ENCODE results near the gene BNC2.

Gene BNC2

DNA sequence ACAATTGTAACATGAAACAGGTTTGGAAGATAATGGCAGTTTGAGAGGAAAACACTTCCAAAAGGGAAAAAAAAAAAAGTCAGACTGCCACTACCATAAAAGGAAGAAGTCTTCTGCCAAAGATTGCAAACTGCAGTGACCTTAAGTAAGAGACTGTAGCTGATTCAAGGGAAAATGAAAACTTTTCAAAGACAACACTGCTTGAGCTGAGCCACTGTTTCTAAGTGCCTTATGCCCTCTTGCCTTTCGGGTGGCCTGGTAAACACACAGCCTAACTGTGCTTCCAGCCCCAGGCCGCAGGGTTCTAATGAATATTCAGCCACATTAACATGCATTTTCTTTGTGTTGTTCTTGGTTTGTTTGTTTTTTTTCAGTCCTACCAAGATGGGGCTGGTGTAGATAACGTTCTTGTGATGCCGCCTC is 354.6 kb downstream of the BNC2 start:
- Histone ChIP-seq H4K91ac (ENCODE audit: low read depth, low read length, poor library complexity) (no peak overlapping the region), H2AK5ac (ENCODE audit: low read depth, low read length) (no peak overlapping the region), H3K4ac (ENCODE audit: low read length) (no peak overlapping the region), H3K9me3 (replicated peaks in 1 of 2; ENCODE audit: control insufficient read depth in 2 of 2, insufficient read depth in 1 of 2, low read depth in 1 of 2, low read length in 2 of 2) (no peaks in the 10 kb centered on the region), H3K79me1 (ENCODE audit: low read depth, low read length) (no peaks in the 10 kb centered on the region), H2AFZ (ENCODE audit: low read length) (no peak overlapping the region), H3K18ac (ENCODE audit: low read length) (no peak overlapping the region), H3K4me2 (ENCODE audit: insufficient read depth, low read length, poor library complexity, severe bottlenecking) (no peak overlapping the region), H3K27me3 (ENCODE audit: control insufficient read depth in 3 of 3, insufficient read depth in 3 of 3, low read depth in 1 of 3, low read length in 3 of 3) (no peaks in the 10 kb centered on the region), H4K8ac (ENCODE audit: low read depth, low read length) (no peak overlapping the region), H2BK5ac (ENCODE audit: low read length) (no peak overlapping the region), H3K9ac (ENCODE audit: low read depth, low read length, poor library complexity) (no peak overlapping the region), H3K23ac (ENCODE audit: low read depth, low read length, poor library complexity) (no peak overlapping the region), H3K4me1 (ENCODE audit: control insufficient read depth in 2 of 2, insufficient read depth in 1 of 2, low read depth in 1 of 2, low read length in 2 of 2) (peaks cover 18 to 29% of the 10 kb centered on the region in 2 donors), H3K36me3 (replicated peaks in 1 of 2; ENCODE audit: control insufficient read depth in 2 of 2, insufficient read depth in 2 of 2, low read length in 2 of 2) (no peaks in the 10 kb centered on the region), H3K4me3 (ENCODE audit: low read length in 2 of 2) (no peak overlapping the region), H2BK15ac (ENCODE audit: low read length) (no peak overlapping the region), H2BK12ac (ENCODE audit: low read length) (no peak overlapping the region), H2BK120ac (ENCODE audit: low read depth, low read length) (no peak overlapping the region), H3K27ac (replicated peaks; ENCODE audit: low read length) (no peak overlapping the region), H3K14ac (ENCODE audit: low read length) (no peak overlapping the region)
- WGBS, 2 donors (ENCODE audit: extremely low coverage in 2 of 2, insufficient read length in 2 of 2, insufficient replicate concordance in 1 of 2), result no CpG with 5 or more reads among the region's 4 CpGs
- no peak for DNase-seq (ENCODE audit: low spot score)

DNA sequence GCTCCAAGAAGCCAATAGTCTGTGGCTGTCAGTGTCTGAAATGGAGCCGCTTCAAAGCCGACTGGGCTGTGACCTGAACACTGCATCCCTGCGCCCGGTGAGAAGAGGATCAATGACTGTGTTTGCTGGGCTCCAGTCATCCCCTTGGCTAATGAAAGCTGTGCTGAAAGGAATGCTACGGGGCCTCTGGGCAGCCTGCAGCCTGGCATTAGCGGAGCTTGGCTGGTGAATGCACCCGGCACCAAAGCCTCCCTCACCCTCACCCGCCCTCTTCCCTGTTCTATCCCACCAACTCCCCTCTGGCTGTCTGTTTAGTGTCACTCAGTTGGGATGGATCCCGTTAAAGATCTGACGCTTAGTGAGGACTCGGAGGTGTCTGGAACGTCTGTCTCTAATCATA is 355.3 kb downstream of the BNC2 start:
- no peak overlapping the region for H3K14ac ChIP-seq (ENCODE audit: low read length)

DNA sequence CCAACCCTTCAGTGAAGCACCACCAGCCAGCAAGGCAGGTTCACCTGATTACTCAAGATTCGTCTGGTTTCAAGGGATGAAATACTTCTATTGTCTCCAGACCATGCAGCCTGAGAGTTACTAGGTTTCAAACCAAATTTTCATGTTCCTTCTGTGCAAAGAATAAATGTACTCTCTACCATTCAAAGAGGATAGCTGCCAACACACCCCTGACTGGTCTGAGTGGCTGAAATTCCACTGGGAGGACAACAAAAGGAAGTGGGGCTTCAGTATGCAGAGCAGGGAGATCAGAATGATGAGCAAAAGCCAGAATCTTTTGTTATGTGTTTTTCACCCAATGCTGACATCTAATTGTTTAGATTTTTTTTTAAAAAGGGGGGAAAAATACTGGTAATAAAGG is 356.3 kb downstream of the BNC2 start:
- no peaks in the 10 kb centered on the region for H3K79me1 ChIP-seq (ENCODE audit: low read depth, low read length)
- no peak overlapping the region for H3K4me3 ChIP-seq (ENCODE audit: low read length in 2 of 2)
- no peaks in the 10 kb centered on the region for H3K36me3 ChIP-seq (replicated peaks in 1 of 2; ENCODE audit: control insufficient read depth in 2 of 2, insufficient read depth in 2 of 2, low read length in 2 of 2)
- DNase-seq (ENCODE audit: low spot score), result no peak
- no CpG with 5 or more reads among the region's 1 CpG for WGBS, 2 donors (ENCODE audit: extremely low coverage in 2 of 2, insufficient read length in 2 of 2, insufficient replicate concordance in 1 of 2)
- no peak overlapping the region for H3K9ac ChIP-seq (ENCODE audit: low read depth, low read length, poor library complexity)
- H2BK12ac ChIP-seq (ENCODE audit: low read length), result no peak overlapping the region
- no peak overlapping the region for H3K4ac ChIP-seq (ENCODE audit: low read length)
- no peak overlapping the region for H3K4me2 ChIP-seq (ENCODE audit: insufficient read depth, low read length, poor library complexity, severe bottlenecking)
- no peak overlapping the region for H3K27ac ChIP-seq (replicated peaks; ENCODE audit: low read length)
- no peak overlapping the region for H2BK120ac ChIP-seq (ENCODE audit: low read depth, low read length)
- H3K18ac ChIP-seq (ENCODE audit: low read length), result no peak overlapping the region
- H2BK15ac ChIP-seq (ENCODE audit: low read length), result no peak overlapping the region
- no peak overlapping the region for H2BK5ac ChIP-seq (ENCODE audit: low read length)
- H2AFZ ChIP-seq (ENCODE audit: low read length), result peak overlapping the region; percentile 47
- H4K91ac ChIP-seq (ENCODE audit: low read depth, low read length, poor library complexity), result no peak overlapping the region
- no peak overlapping the region for H3K14ac ChIP-seq (ENCODE audit: low read length)
- H2AK5ac ChIP-seq (ENCODE audit: low read depth, low read length), result no peak overlapping the region
- H3K9me3 ChIP-seq (replicated peaks in 1 of 2; ENCODE audit: control insufficient read depth in 2 of 2, insufficient read depth in 1 of 2, low read depth in 1 of 2, low read length in 2 of 2), result no peaks in the 10 kb centered on the region
- H4K8ac ChIP-seq (ENCODE audit: low read depth, low read length), result no peak overlapping the region
- no peaks in the 10 kb centered on the region for H3K27me3 ChIP-seq (ENCODE audit: control insufficient read depth in 3 of 3, insufficient read depth in 3 of 3, low read depth in 1 of 3, low read length in 3 of 3)
- H3K23ac ChIP-seq (ENCODE audit: low read depth, low read length, poor library complexity), result no peak overlapping the region
- peaks cover 16 to 36% of the 10 kb centered on the region in 2 donors for H3K4me1 ChIP-seq (ENCODE audit: control insufficient read depth in 2 of 2, insufficient read depth in 1 of 2, low read depth in 1 of 2, low read length in 2 of 2)

More for the DNA sequence above, 355.3 kb downstream of the BNC2 start:
- H3K4me3 ChIP-seq (ENCODE audit: low read length in 2 of 2), result no peak overlapping the region
- no peak overlapping the region for H4K91ac ChIP-seq (ENCODE audit: low read depth, low read length, poor library complexity)
- peak overlapping the region; percentile 77 for H2AFZ ChIP-seq (ENCODE audit: low read length)
- WGBS, 2 donors (ENCODE audit: extremely low coverage in 2 of 2, insufficient read length in 2 of 2, insufficient replicate concordance in 1 of 2), result no CpG with 5 or more reads among the region's 12 CpGs
- H3K9ac ChIP-seq (ENCODE audit: low read depth, low read length, poor library complexity), result no peak overlapping the region
- peaks cover 18 to 30% of the 10 kb centered on the region in 2 donors for H3K4me1 ChIP-seq (ENCODE audit: control insufficient read depth in 2 of 2, insufficient read depth in 1 of 2, low read depth in 1 of 2, low read length in 2 of 2)
- no peak overlapping the region for H3K23ac ChIP-seq (ENCODE audit: low read depth, low read length, poor library complexity)
- H2BK120ac ChIP-seq (ENCODE audit: low read depth, low read length), result no peak overlapping the region
- no peaks in the 10 kb centered on the region for H3K9me3 ChIP-seq (replicated peaks in 1 of 2; ENCODE audit: control insufficient read depth in 2 of 2, insufficient read depth in 1 of 2, low read depth in 1 of 2, low read length in 2 of 2)
- no peaks in the 10 kb centered on the region for H3K79me1 ChIP-seq (ENCODE audit: low read depth, low read length)
- H3K27me3 ChIP-seq (ENCODE audit: control insufficient read depth in 3 of 3, insufficient read depth in 3 of 3, low read depth in 1 of 3, low read length in 3 of 3), result no peaks in the 10 kb centered on the region
- H3K27ac ChIP-seq (replicated peaks; ENCODE audit: low read length), result no peak overlapping the region
- no peak overlapping the region for H2BK5ac ChIP-seq (ENCODE audit: low read length)
- peak overlapping the region; percentile 45 for H3K4me2 ChIP-seq (ENCODE audit: insufficient read depth, low read length, poor library complexity, severe bottlenecking)
- H4K8ac ChIP-seq (ENCODE audit: low read depth, low read length), result no peak overlapping the region
- H3K4ac ChIP-seq (ENCODE audit: low read length), result no peak overlapping the region
- no peak overlapping the region for H2AK5ac ChIP-seq (ENCODE audit: low read depth, low read length)
- DNase-seq (ENCODE audit: low spot score), result peak; percentile 35
- no peak overlapping the region for H3K18ac ChIP-seq (ENCODE audit: low read length)
- H3K36me3 ChIP-seq (replicated peaks in 1 of 2; ENCODE audit: control insufficient read depth in 2 of 2, insufficient read depth in 2 of 2, low read length in 2 of 2), result no peaks in the 10 kb centered on the region
- no peak overlapping the region for H2BK12ac ChIP-seq (ENCODE audit: low read length)
- no peak overlapping the region for H2BK15ac ChIP-seq (ENCODE audit: low read length)

DNA sequence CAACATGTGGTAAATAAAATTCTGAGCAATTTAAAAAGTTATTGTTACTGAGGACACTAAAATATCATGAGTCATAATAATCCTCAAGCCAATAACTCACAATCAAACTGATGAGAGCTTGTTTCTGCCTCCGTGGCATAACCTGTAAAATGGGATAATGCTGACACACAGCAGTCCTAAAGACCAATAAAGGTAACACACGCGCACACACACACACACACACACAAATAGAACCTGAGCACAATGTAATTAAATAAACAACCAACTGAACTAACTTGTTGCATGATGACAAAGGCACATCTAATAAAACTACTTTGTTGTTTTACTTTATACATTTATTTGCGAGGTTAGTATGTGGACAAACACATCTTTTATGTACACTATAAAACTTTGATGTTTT is 358.2 kb downstream of the BNC2 start:
- Histone ChIP-seq H3K79me1 (ENCODE audit: low read depth, low read length) (no peaks in the 10 kb centered on the region), H3K9me3 (replicated peaks in 1 of 2; ENCODE audit: control insufficient read depth in 2 of 2, insufficient read depth in 1 of 2, low read depth in 1 of 2, low read length in 2 of 2) (no peaks in the 10 kb centered on the region), H2BK5ac (ENCODE audit: low read length) (no peak overlapping the region), H2BK15ac (ENCODE audit: low read length) (no peak overlapping the region), H4K8ac (ENCODE audit: low read depth, low read length) (no peak overlapping the region), H3K27me3 (ENCODE audit: control insufficient read depth in 3 of 3, insufficient read depth in 3 of 3, low read depth in 1 of 3, low read length in 3 of 3) (no peaks in the 10 kb centered on the region), H2AK5ac (ENCODE audit: low read depth, low read length) (no peak overlapping the region), H3K18ac (ENCODE audit: low read length) (no peak overlapping the region), H3K27ac (replicated peaks; ENCODE audit: low read length) (no peak overlapping the region), H3K4me2 (ENCODE audit: insufficient read depth, low read length, poor library complexity, severe bottlenecking) (no peak overlapping the region), H3K23ac (ENCODE audit: low read depth, low read length, poor library complexity) (no peak overlapping the region), H2AFZ (ENCODE audit: low read length) (no peak overlapping the region), H3K36me3 (replicated peaks in 1 of 2; ENCODE audit: control insufficient read depth in 2 of 2, insufficient read depth in 2 of 2, low read length in 2 of 2) (no peaks in the 10 kb centered on the region), H3K4me1 (ENCODE audit: control insufficient read depth in 2 of 2, insufficient read depth in 1 of 2, low read depth in 1 of 2, low read length in 2 of 2) (peaks cover 14 to 36% of the 10 kb centered on the region in 2 donors), H4K91ac (ENCODE audit: low read depth, low read length, poor library complexity) (no peak overlapping the region), H2BK120ac (ENCODE audit: low read depth, low read length) (no peak overlapping the region), H3K9ac (ENCODE audit: low read depth, low read length, poor library complexity) (no peak overlapping the region), H3K4me3 (ENCODE audit: low read length in 2 of 2) (no peak overlapping the region), H2BK12ac (ENCODE audit: low read length) (no peak overlapping the region), H3K4ac (ENCODE audit: low read length) (no peak overlapping the region), H3K14ac (ENCODE audit: low read length) (no peak overlapping the region)
- WGBS, 2 donors (ENCODE audit: extremely low coverage in 2 of 2, insufficient read length in 2 of 2, insufficient replicate concordance in 1 of 2), result no CpG with 5 or more reads among the region's 4 CpGs
- DNase-seq (ENCODE audit: low spot score), result no peak
